H1 (cell line): ENCODE results near the gene SH3PXD2A. TPM values are rescaled to one million over a fixed set of nuclear protein-coding genes. Genes with fewer than 3 reads are reported as not detected.

Experiments used
- CTCF ChIA-PET: fragments of 300-600 bp; sonication (Branson Sonifier 250); formaldehyde crosslinking; loops from one replicate; lab custom pipeline; 2021; ENCODE audit not compliant: partially characterized antibody; lab: Charles Lee
- POLR2A ChIA-PET: fragments of 300-600 bp; sonication (Branson Sonifier 250); formaldehyde crosslinking; loops from one replicate; lab custom pipeline; 2021; ENCODE audit warnings: inconsistent platforms; ENCODE audit not compliant: partially characterized antibody; lab: Charles Lee
- DNase-seq, 2 experiments: peaks; one replicate each; pipeline versions ENCODE4 v3.0.0 to v3.0.0-alpha.2; 2010 to 2022; ENCODE audit warnings: low spot score in 2 of 2, low read depth in 1 of 2, mixed read lengths in 1 of 2
- FAIRE-seq: peaks from 2 replicates; lab custom pipeline; 2011; peaks lifted over from hg19 to GRCh38; lab: Jason Lieb, UNC
- H2AFZ ChIP-seq: 2 replicates; pipeline ENCODE4 v1.8.1; 2012; ENCODE audit warnings: low read length, inconsistent platforms
- H2AK5ac ChIP-seq: 2 replicates; pipeline ENCODE4 v1.6.1; 2013; ENCODE audit warnings: low read depth, low read length
- H2BK120ac ChIP-seq: replicated peaks from 2 replicates; pipeline ENCODE3; 2013; ENCODE audit warnings: low read depth, low read length, inconsistent platforms
- H2BK12ac ChIP-seq: 2 replicates; pipeline ENCODE4 v1.6.1; 2013; ENCODE audit warnings: low read depth, low read length
- H2BK15ac ChIP-seq: 2 replicates; pipeline ENCODE4 v1.6.1; 2013; ENCODE audit warnings: low read length
- H2BK20ac ChIP-seq: 2 replicates; pipeline ENCODE4 v1.6.1; 2013; ENCODE audit warnings: low read length
- H2BK5ac ChIP-seq: 2 replicates; pipeline ENCODE4 v1.6.1; 2013; ENCODE audit warnings: low read depth, low read length
- H3K14ac ChIP-seq: 2 replicates; pipeline ENCODE4 v1.6.1; 2013; ENCODE audit warnings: inconsistent platforms; ENCODE audit not compliant: insufficient read length
- H3K18ac ChIP-seq: 2 replicates; pipeline ENCODE4 v1.6.1; 2013; ENCODE audit warnings: low read length; ENCODE audit errors: extremely low read depth
- H3K23ac ChIP-seq: 2 replicates; pipeline ENCODE4 v1.6.1; 2013; ENCODE audit warnings: inconsistent platforms; ENCODE audit not compliant: insufficient read length
- H3K23me2 ChIP-seq: 2 replicates; pipeline ENCODE4 v1.6.1; 2013; ENCODE audit warnings: low read depth, low read length
- H3K27ac ChIP-seq: 2 replicates; pipeline ENCODE4 v1.6.1; 2011; ENCODE audit warnings: low read depth, low read length, inconsistent platforms
- H3K27me3 ChIP-seq, 4 experiments: replicated peaks in 1 of 4; 1 replicate in 1 of 4; 2 replicates in 3 of 4; pipeline versions ENCODE4 v1.6.1 to v1.8.1; 2011 to 2013; ENCODE audit warnings: low read length in 3 of 4, mild to moderate bottlenecking in 3 of 4, inconsistent platforms in 2 of 4, mixed read lengths in 2 of 4, moderate library complexity in 1 of 4; ENCODE audit not compliant: control insufficient read depth in 3 of 4, insufficient read depth in 3 of 4; ENCODE audit errors: extremely low read depth in 1 of 4
- H3K36me3 ChIP-seq, 4 experiments: 2 replicates each; pipeline versions ENCODE4 v1.6.1 to v1.8.1; 2011 to 2013; ENCODE audit warnings: mild to moderate bottlenecking in 4 of 4, low read length in 3 of 4, moderate library complexity in 2 of 4, control low read depth in 1 of 4, inconsistent platforms in 1 of 4; ENCODE audit not compliant: insufficient read depth in 4 of 4, control insufficient read depth in 2 of 4
- H3K4ac ChIP-seq: replicated peaks from 2 replicates; pipeline ENCODE3; 2013; ENCODE audit warnings: low read length, low read depth, mixed read lengths, inconsistent platforms; ENCODE audit not compliant: insufficient read length
- H3K4me1 ChIP-seq, 4 experiments: replicated peaks in 1 of 4; 1 replicate in 1 of 4; 2 replicates in 3 of 4; pipeline versions ENCODE4 v1.6.1 to v1.8.1; 2011 to 2013; ENCODE audit warnings: low read length in 3 of 4, inconsistent platforms in 2 of 4, mixed read lengths in 1 of 4; ENCODE audit not compliant: insufficient read depth in 4 of 4, control insufficient read depth in 3 of 4
- H3K4me2 ChIP-seq, 2 experiments: 2 replicates each; pipeline versions ENCODE4 v1.6.1 to v1.8.1; 2011 to 2013; ENCODE audit warnings: low read depth in 2 of 2, low read length in 2 of 2, control low read depth in 1 of 2, inconsistent platforms in 1 of 2, mild to moderate bottlenecking in 1 of 2; ENCODE audit not compliant: insufficient read depth in 1 of 2
- H3K4me3 ChIP-seq, 4 experiments: fragments of 200-600, 300-600 bp in 1 of 4; sonication (generic), shearing (Covaris generic), sonication (Bioruptor Twin) in 1 of 4; 2 replicates each; pipeline versions ENCODE4 v1.5.1 to v1.8.1; 2011 to 2016; ENCODE audit warnings: low read length in 4 of 4, low read depth in 3 of 4, control low read depth in 2 of 4, inconsistent platforms in 2 of 4, mild to moderate bottlenecking in 2 of 4, mixed read lengths in 1 of 4, moderate library complexity in 1 of 4; ENCODE audit not compliant: insufficient read depth in 2 of 4; ENCODE audit errors: extremely low read depth in 1 of 4
- H3K56ac ChIP-seq: replicated peaks from 2 replicates; pipeline ENCODE3; 2013; ENCODE audit warnings: low read depth, mild to moderate bottlenecking, mixed read lengths, low read length, inconsistent platforms; ENCODE audit not compliant: insufficient read length
- H3K79me1 ChIP-seq: 2 replicates; pipeline ENCODE4 v1.6.1; 2013; ENCODE audit warnings: low read depth, low read length, control low read depth
- H3K79me2 ChIP-seq, 2 experiments: 2 replicates each; pipeline versions ENCODE4 v1.6.1 to v1.8.1; 2012 to 2013; ENCODE audit warnings: low read length in 2 of 2, mild to moderate bottlenecking in 2 of 2, inconsistent platforms in 1 of 2; ENCODE audit not compliant: insufficient read depth in 2 of 2, control insufficient read depth in 1 of 2
- H3K9ac ChIP-seq, 4 experiments: replicated peaks in 1 of 4; 1 replicate in 1 of 4; 2 replicates in 3 of 4; pipeline versions ENCODE4 v1.6.1 to v1.8.1; 2011 to 2013; ENCODE audit warnings: low read depth in 3 of 4, low read length in 3 of 4, control low read depth in 2 of 4, mild to moderate bottlenecking in 2 of 4, moderate library complexity in 2 of 4, inconsistent platforms in 1 of 4; ENCODE audit errors: extremely low read depth in 1 of 4
- H3K9me3 ChIP-seq, 2 experiments: 2 replicates each; pipeline versions ENCODE4 v1.6.1 to v1.8.1; 2012 to 2013; ENCODE audit warnings: mild to moderate bottlenecking in 2 of 2, moderate library complexity in 2 of 2, control low read depth in 1 of 2, inconsistent platforms in 1 of 2, low read depth in 1 of 2, low read length in 1 of 2, mixed read lengths in 1 of 2; ENCODE audit not compliant: insufficient read depth in 2 of 2
- H4K20me1 ChIP-seq, 2 experiments: replicated peaks in 1 of 2; 2 replicates each; pipeline versions ENCODE3 to v1.8.1; 2011 to 2013; ENCODE audit warnings: inconsistent platforms in 2 of 2, low read length in 2 of 2, mild to moderate bottlenecking in 1 of 2; ENCODE audit not compliant: insufficient read depth in 2 of 2, control insufficient read depth in 1 of 2
- H4K5ac ChIP-seq: 2 replicates; pipeline ENCODE4 v1.6.1; 2013; ENCODE audit warnings: low read length, low read depth, mixed read lengths, inconsistent platforms; ENCODE audit not compliant: insufficient read length
- H4K8ac ChIP-seq: 2 replicates; pipeline ENCODE4 v1.8.0; 2013; ENCODE audit warnings: mild to moderate bottlenecking, moderate library complexity, low read length, inconsistent platforms; ENCODE audit not compliant: insufficient read depth; ENCODE audit errors: extremely low read depth
- H4K91ac ChIP-seq: replicated peaks from 2 replicates; pipeline ENCODE3; 2013; ENCODE audit warnings: low read length, mixed read lengths, inconsistent platforms; ENCODE audit not compliant: insufficient read length
- BACH1 ChIP-seq: IDR thresholded peaks from 2 replicates; pipeline ENCODE4 v1.6.1; 2012; ENCODE audit warnings: low read length, improper control_type of control experiment
- CBX8 ChIP-seq: fragments of 300-800, 300-1000 bp; sonication (generic); IDR thresholded peaks from 2 replicates; pipeline ENCODE4 v1.7.1; 2016; ENCODE audit warnings: low read depth, low read length, borderline replicate concordance
- CHD2 ChIP-seq: IDR thresholded peaks from 2 replicates; pipeline ENCODE4 v1.6.1; 2012; ENCODE audit warnings: low read length, improper control_type of control experiment
- FOSL1 ChIP-seq: IDR thresholded peaks from 2 replicates; pipeline ENCODE4 v1.6.1; 2011; ENCODE audit warnings: mild to moderate bottlenecking, low read depth, low read length, moderate library complexity; ENCODE audit not compliant: insufficient read depth
- KDM1A ChIP-seq: fragments of 200-600, 300-600 bp; sonication (generic); IDR thresholded peaks from 2 replicates; pipeline ENCODE4 v1.7.1; 2016; ENCODE audit warnings: mild to moderate bottlenecking, low read length, borderline replicate concordance
- KDM5A ChIP-seq: fragments of 200-600 bp; IDR thresholded peaks from 2 replicates; pipeline ENCODE4 v1.7.1; 2012; ENCODE audit warnings: mild to moderate bottlenecking, low read length, inconsistent platforms, mixed read lengths
- NANOG ChIP-seq: IDR thresholded peaks from 2 replicates; pipeline ENCODE4 v1.6.1; 2011; ENCODE audit warnings: low read length, low read depth, mild to moderate bottlenecking, inconsistent platforms; ENCODE audit not compliant: insufficient read depth, poor library complexity, severe bottlenecking
- RXRA ChIP-seq: IDR thresholded peaks from 2 replicates; pipeline ENCODE4 v1.6.1; 2011; ENCODE audit warnings: low read depth, mild to moderate bottlenecking, low read length, moderate library complexity; ENCODE audit not compliant: insufficient read depth
- SAP30 ChIP-seq: fragments of 300-600 bp; sonication (generic); IDR thresholded peaks from 2 replicates; pipeline ENCODE4 v1.7.1; 2012; ENCODE audit warnings: low read length, moderate library complexity, mild to moderate bottlenecking, inconsistent platforms; ENCODE audit not compliant: insufficient read depth, insufficient replicate concordance
- SIN3A ChIP-seq, 2 experiments: IDR thresholded peaks in 1 of 2; conservative IDR thresholded peaks in 1 of 2; 2 replicates each; pipeline ENCODE4 v1.6.1; 2011 to 2012; ENCODE audit warnings: low read length in 2 of 2, improper control_type of control experiment in 1 of 2, low read depth in 1 of 2, mild to moderate bottlenecking in 1 of 2
- SP1 ChIP-seq: IDR thresholded peaks from 2 replicates; pipeline ENCODE4 v1.6.1; 2011; ENCODE audit warnings: low read depth, low read length
- SP4 ChIP-seq: IDR thresholded peaks from 2 replicates; pipeline ENCODE4 v1.6.1; 2012; ENCODE audit warnings: low read length, inconsistent platforms
- TEAD4 ChIP-seq: IDR thresholded peaks from 2 replicates; pipeline ENCODE4 v1.6.1; 2012; ENCODE audit warnings: low read depth, low read length, inconsistent platforms, mixed read lengths
- YY1 ChIP-seq: IDR thresholded peaks from 2 replicates; pipeline ENCODE4 v1.6.1; 2011; ENCODE audit warnings: low read depth, mild to moderate bottlenecking, low read length
- WGBS, 2 experiments: shearing (Covaris generic) in 1 of 2; methylation state at CpG; one replicate each; pipeline versions ENCODE4 v1.1.6 to v1.1.7; 2013 to 2015; ENCODE audit warnings: low lambda C conversion rate in 2 of 2, mixed read lengths in 2 of 2, inconsistent platforms in 1 of 2, low coverage in 1 of 2, missing lambda C conversion rate in 1 of 2; ENCODE audit not compliant: insufficient replicate concordance in 2 of 2, insufficient coverage in 1 of 2, insufficient read length in 1 of 2; ENCODE audit errors: extremely low coverage in 1 of 2, missing lambda C conversion rate in 1 of 2; 5-methylcytosine and 5-hydroxymethylcytosine counted together
- polyA plus RNA-seq, 7 experiments: library from polyadenylated mRNA; depleted of rRNA in 3 of 7; stranded (reverse) in 5 of 7; unstranded in 2 of 7; fragments of >200 nt in 5 of 7; fragments of 200-250 nt in 2 of 7; gene quantifications; 1 replicate in 5 of 7; 2 replicates in 1 of 7; 4 replicates in 1 of 7; pipeline versions ENCODE4 v1.2.1 to v1.2.3, GENCODE V29; 2011 to 2013; ENCODE audit warnings: missing spikeins in 2 of 7, mixed read lengths in 2 of 7
- total RNA-seq: library from RNA; stranded (reverse); fragmentation: NEBNext Ultra II Directional; extraction: Animal tissue kit (Norgen Biotek cat#: 25700); gene quantifications from 2 replicates; pipeline ENCODE4 v1.2.1, GENCODE V29; 2021

The SH3PXD2A gene
- total and polyA plus RNA-seq, 2 of the 8 experiments (the other 6 are each of a cell fraction or from before 2014, with no cell fraction given), result 5.4 to 16.3 TPM

DNA sequence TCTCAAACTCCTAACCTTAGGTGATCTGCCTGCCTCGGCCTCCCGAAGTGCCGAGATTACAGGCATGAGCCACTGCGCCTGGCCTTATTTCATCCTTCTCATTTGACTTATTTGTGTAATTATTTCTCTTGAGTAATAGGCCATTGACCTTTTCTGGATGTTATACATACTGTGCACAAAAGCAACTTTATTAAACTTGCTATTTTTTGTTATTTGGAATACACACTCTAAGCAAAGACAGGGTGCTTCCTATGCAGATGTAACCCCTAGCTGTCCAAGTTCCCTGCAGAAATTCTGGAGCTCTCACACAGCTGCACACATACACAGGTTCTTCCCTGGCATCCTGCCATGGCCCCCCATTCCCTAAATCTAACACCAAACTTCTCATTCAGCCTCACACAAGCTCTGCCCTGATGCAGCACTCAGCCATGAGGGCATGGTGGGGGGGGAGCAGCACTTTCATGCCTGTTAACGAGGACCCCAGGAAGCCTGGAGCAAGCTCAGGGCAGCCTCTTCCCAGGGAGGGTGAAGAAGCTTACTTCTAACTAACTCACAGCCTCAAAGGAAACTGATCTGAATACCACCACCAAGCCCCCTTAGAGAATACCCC lies 33.2 kb downstream of the SH3PXD2A start:
- 92% methylated on average over 5 of the region's 5 CpGs; no CpG with 5 or more reads in 1 of the 2 experiments for WGBS, 2 experiments
- Histone ChIP-seq H2BK5ac (no peak overlapping the region), H3K79me2 (no peaks in the 10 kb centered on the region), H2BK12ac (no peak overlapping the region), H3K79me1 (no peaks in the 10 kb centered on the region; the same call in 1 of the 2 replicates), H3K23ac (no peak overlapping the region), H2AK5ac (no peak overlapping the region), H3K9ac (no peak overlapping the region), H3K23me2 (no peaks in the 10 kb centered on the region), H3K56ac (no peak overlapping the region), H2BK120ac (no peak overlapping the region), H3K4ac (no peak overlapping the region), H3K4me1 (peaks cover 0 to 4% (median under 1%) of the 10 kb centered on the region in 4 experiments; a peak in 4 of 7 replicates), H3K27me3 (no peaks in the 10 kb centered on the region), H3K4me2 (no peak overlapping the region), H2BK20ac (no peak overlapping the region), H3K18ac (no peak overlapping the region), H3K36me3 (no peaks in the 10 kb centered on the region), H4K20me1 (no peaks in the 10 kb centered on the region), H4K5ac (no peak overlapping the region), H3K27ac (no peak overlapping the region), H4K8ac (no peak overlapping the region; the same call in 1 of the 2 replicates), H2AFZ (no peak overlapping the region), H2BK15ac (no peak overlapping the region), H3K9me3 (no peaks in the 10 kb centered on the region), H3K14ac (no peak overlapping the region), H4K91ac (no peak overlapping the region), H3K4me3 (no peak overlapping the region)
- ChIA-PET POLR2A (interaction anchor here (0.7 to 1.4 kb wide), 3 partner anchors 12 to 18 kb away, joined by 3 to 4 read pairs (median 3); no protein-coding TSS in a partner anchor), CTCF (interaction anchor here (0.6 to 3.7 kb wide), 11 partner anchors 13 to 109 kb away, joined by 3 to 17 read pairs (median 3); no protein-coding TSS in a partner anchor)
- no peak for DNase-seq
- no peak for FAIRE-seq
- TF ChIP-seq SP1 (no peak), CBX8 (no peak), RXRA (no peak), SAP30 (no peak), SIN3A (conservative IDR thresholded peaks at IDR 0.05 in 1 of 2, IDR thresholded peaks at IDR 0.05 in 1 of 2; ENCODE audit: low read depth in 1 of 2, low read length in 2 of 2) (no peak), CHD2 (no peak), FOSL1 (no peak), BACH1 (no peak), TEAD4 (no peak), SP4 (no peak), KDM1A (no peak), NANOG (no peak), YY1 (no peak), KDM5A (no peak)
